ENCODE data around the gene CCL11.

Gene CCL11

GRCh38 chr17:34254651-34255380 lies 30.7 kb upstream of the CCL11 start, which contains the start of gene CCL2 (continued):
- TF ChIP-seq ATF2 (tag by site-specific recombination; IDR thresholded peaks at IDR 0.05; ENCODE audit: low read depth) (no peak), ZNF324 (tag by site-specific recombination; IDR thresholded peaks at IDR 0.05) (no peak), ZIC2 (tag by site-specific recombination; IDR thresholded peaks at IDR 0.05) (peak; percentile 66), ZNF518A (tag by site-specific recombination; conservative IDR thresholded peaks at IDR 0.05; ENCODE audit: low read depth) (peak; percentile 58), ZBTB44 (tag by site-specific recombination; IDR thresholded peaks at IDR 0.05) (0 out of 2 replicates have a peak, but pooled peaks have one; percentile 9), GLIS1 (tag by site-specific recombination; IDR thresholded peaks at IDR 0.05) (peak; percentile 69), ZNF747 (tag by site-specific recombination; IDR thresholded peaks at IDR 0.05) (no peak), PRDM1 (tag by site-specific recombination; IDR thresholded peaks at IDR 0.05) (peak; percentile 68), ZBTB21 (tag by site-specific recombination; IDR thresholded peaks at IDR 0.05) (0 out of 2 replicates have a peak, but pooled peaks have one; percentile 13), BCL11B (tag by site-specific recombination; IDR thresholded peaks at IDR 0.05; ENCODE audit: low read depth) (no peak), SP2 (tag by site-specific recombination; IDR thresholded peaks at IDR 0.05) (0 out of 2 replicates have a peak, but pooled peaks have one; percentile 23), ZBTB48 (tag by site-specific recombination; IDR thresholded peaks at IDR 0.05) (peak; percentile 60; the same call in 1 of the 2 replicates)

GRCh38 chr17:34255381-34255732 lies 30.2 kb upstream of the CCL11 start:
- Histone ChIP-seq H3K4me1 (ENCODE audit: control insufficient read depth, insufficient read depth, low read length) (peaks cover 12% of the 10 kb centered on the region), H3K27ac (ENCODE audit: extremely low read depth, low read depth, low read length) (peak overlapping the region; percentile 8; the same call in 1 of the 2 replicates), H3K9me3 (ENCODE audit: control insufficient read depth, insufficient read depth, low read depth, low read length) (no peaks in the 10 kb centered on the region), H3K36me3 (ENCODE audit: control insufficient read depth in 2 of 2, insufficient read depth in 1 of 2, low read length in 2 of 2) (no peaks in the 10 kb centered on the region), H3K4me3 (ENCODE audit: low read depth, low read length) (peak overlapping the region; percentile 33)
- ChIA-PET POLR2A (interaction anchor here (1.0 kb wide), 1 partner anchor 16 kb away, joined by 4 read pairs; no protein-coding TSS in a partner anchor), CTCF (interaction anchor here (0.8 to 3.4 kb wide), 5 partner anchors 15 to 106 kb away, joined by 3 to 22 read pairs (median 7); no protein-coding TSS in a partner anchor)
- no peak for TF ChIP-seq ZNF670 (tag by site-specific recombination; IDR thresholded peaks at IDR 0.05; ENCODE audit: low read depth)
- TF ChIP-seq ZSCAN4 (tag by site-specific recombination; IDR thresholded peaks at IDR 0.05), result no peak
- TF ChIP-seq ZNF610 (tag by site-specific recombination; IDR thresholded peaks at IDR 0.05; ENCODE audit: borderline replicate concordance), result no peak
- TF ChIP-seq ZNF513 (tag by site-specific recombination; IDR thresholded peaks at IDR 0.05), result no peak
- TF ChIP-seq ZBTB49 (tag by site-specific recombination; IDR thresholded peaks at IDR 0.05; ENCODE audit: low read depth), result no peak
- TF ChIP-seq ZNF157 (tag by site-specific recombination; IDR thresholded peaks at IDR 0.05), result no peak
- peak; percentile 71; the same call in 1 of the 2 replicates for TF ChIP-seq ZNF449 (tag by site-specific recombination; IDR thresholded peaks at IDR 0.05)
- TF ChIP-seq ZNF2 (tag by site-specific recombination; IDR thresholded peaks at IDR 0.05), result no peak

All from HEK293 (cell line).